GM19324 (cell line): ENCODE data around the gene FGFR3.

ENCODE experiments used
- ATAC-seq: cut with Tn5 transposase; IDR thresholded peaks from one replicate; pipeline ENCODE4 v1.9.1; 2021; ENCODE audit warnings: mild to moderate bottlenecking, moderate library complexity; ENCODE audit not compliant: unreplicated experiment, low FRiP score

The FGFR3 gene

GRCh38 chr4:1792832-1793495 is at the start of gene FGFR3:
Gene FGFR3 (plus strand): TSS chr4:1793293. CDS start chr4:1793935, 642 bp downstream.
- no peak for ATAC-seq

DNA sequence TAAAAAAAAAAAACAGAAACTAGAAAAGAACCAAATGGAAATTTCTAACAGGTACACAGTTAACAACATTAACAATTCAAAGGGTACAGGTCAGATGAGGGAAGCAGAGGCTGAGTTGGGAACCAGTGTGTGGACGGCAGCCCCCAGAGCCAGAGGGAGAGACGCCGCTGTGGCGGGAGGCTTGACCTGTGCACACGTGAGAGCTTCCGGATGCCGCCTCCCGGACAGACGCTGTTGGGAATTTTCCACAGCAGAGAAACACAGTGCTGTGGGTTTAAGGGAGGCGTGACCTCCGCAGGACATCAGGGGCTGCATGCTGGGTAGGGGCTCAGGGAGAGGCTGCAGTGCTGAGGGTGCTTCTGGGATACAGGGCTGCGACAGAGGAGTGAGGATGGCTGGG is 49.5 kb upstream of the FGFR3 start:
- no peak for ATAC-seq

DNA sequence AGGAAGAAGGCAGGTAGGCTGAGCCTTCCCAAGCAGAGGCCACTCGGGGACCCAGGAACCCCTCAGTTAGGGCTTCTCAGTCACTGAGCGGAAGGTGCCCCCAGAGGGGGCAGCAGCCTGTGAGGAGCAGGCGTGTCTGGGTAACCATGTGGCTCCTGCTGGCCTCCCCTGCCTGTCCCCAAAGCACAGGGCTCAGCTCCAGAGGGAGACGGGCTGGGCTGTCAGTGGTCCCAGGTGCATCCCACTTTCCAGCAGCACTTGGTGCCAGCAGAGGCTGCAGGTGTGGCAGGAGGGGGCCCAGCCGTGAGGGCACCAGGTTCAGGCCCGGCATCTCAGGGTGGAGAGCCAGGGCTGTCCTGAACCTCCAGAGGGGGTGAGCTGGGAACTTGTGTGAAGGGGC is 49.1 kb upstream of the FGFR3 start:
- ATAC-seq = no peak

DNA sequence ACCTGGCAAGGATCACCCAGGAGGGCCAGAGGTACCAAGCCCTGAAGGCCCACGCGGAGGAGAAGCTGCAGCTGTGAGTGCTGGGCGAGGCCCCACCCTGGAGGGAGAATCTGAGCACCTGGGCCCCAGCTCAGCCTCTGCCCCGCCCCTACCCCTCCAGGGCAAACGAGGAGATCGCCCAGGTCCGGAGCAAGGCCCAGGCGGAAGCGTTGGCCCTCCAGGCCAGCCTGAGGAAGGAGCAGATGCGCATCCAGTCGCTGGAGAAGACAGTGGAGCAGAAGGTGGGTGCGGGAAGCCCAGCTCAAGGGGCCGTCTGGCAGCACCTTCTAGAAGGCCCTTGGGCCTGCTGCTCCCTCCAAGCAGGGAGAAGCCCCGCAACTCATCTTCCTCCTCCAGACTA is 48.5 kb upstream of the FGFR3 start:
- ATAC-seq = no peak

- ATAC-seq = no peak
Measured at GRCh38 chr4:1745165-1745564, 47.9 kb upstream of the FGFR3 start.

DNA sequence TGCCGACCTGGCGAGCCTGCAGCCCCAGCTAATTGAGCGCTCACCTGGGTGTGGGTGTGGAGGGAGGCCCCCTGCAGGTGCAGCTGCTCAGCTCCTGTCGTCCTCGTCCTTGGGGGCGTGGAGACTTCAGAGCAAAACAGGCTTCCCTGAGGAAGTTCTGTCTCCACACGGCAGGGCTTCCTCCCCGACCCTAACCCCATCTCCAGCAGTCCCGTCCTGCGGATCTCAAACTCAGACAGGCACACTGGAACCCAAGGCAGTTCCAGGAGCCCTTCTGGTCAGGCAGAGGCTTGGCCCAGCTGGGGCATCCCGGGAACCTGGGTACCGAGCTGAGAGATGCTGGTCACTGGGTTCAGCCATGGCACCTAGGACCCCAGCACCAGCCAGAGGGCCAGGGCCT is 47.4 kb upstream of the FGFR3 start:
- ATAC-seq = no peak

DNA sequence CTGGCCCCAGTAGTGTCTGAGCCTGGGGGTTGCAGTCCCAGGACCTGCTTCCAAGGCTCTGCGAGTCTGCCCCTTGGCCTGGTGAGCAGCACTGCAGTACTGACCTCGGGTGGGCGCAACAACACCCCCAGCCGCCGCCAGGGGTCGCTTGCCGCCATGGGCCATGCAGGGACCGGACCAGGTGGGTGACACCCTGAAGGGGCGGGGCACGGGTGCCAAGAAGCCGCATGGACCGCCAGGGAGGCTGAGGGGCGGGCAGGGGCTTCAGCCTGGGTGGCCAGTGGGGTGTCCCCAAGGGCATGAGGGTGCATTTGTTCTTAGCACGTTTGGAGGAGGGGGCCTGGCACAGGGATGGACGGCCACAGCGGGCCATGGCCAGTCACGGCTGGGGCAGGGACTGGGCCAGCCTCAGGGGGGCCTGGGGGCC is 46.8 kb upstream of the FGFR3 start:
- ATAC-seq = no peak

DNA sequence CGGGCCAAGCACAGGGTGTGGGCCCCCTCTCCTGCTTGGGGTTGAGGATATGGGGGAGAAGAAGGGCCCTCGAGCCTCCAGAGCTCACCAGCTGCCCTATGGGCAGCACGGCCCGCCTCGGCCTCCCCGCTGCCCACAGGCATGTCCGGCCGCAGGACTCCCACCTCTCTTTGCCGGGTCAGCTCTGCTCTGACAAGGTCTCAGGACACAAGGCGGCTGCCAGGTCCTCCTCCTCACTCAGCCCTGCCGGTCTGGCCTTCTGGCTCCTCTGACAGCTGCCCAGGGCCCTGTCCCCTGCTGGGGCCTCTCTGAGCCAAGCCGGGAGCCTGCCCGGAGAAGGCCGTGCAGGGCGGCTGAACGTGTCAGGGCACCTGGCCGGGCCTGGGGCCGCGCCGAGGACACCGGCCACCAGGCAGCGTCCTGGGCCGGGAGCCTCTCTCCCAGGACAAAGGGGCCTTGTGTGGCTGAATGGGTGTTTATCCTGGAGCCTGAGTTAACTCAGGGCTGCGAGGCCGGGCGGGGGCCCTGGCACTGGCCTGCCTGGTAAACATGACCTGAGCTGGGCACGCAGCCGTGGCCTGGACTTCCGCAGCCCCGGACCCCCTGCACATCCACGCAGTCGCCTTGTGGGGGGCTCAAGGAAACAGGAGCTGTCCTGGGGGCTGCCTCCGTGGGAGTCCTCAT is 46.0 kb upstream of the FGFR3 start:
- ATAC-seq = no peak

- ATAC-seq = no peak
Measured at GRCh38 chr4:1747603-1747967, 45.5 kb upstream of the FGFR3 start.

DNA sequence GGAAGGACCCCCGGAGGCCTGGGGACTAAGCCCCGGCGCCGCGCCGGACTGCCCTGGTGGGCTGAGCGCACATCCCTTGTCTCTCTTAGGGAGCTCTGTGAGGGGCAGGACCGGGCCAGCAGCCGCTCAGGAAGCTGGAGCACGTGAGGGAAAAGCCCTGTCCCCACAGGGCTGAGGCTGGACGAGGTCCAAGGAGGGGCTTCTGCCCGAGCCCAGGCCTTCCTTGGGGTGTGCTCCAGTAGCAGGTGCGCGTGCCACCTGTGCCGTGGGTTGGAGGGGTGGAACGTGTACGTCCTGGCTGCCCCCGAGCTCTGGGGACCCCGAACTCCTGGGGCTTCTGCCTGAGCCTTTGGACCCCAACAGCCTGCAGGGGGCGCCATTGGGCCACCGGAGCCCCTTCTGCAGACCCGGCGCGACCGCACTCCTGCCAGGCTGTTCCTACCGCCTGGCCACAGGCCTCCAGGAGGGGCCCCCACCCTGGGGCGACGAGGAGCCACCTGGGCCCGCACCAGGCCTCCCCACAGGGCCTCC is 44.6 kb upstream of the FGFR3 start:
- no peak for ATAC-seq

GRCh38 chr4:1749370-1749769 is 43.7 kb upstream of the FGFR3 start:
- no peak for ATAC-seq

DNA sequence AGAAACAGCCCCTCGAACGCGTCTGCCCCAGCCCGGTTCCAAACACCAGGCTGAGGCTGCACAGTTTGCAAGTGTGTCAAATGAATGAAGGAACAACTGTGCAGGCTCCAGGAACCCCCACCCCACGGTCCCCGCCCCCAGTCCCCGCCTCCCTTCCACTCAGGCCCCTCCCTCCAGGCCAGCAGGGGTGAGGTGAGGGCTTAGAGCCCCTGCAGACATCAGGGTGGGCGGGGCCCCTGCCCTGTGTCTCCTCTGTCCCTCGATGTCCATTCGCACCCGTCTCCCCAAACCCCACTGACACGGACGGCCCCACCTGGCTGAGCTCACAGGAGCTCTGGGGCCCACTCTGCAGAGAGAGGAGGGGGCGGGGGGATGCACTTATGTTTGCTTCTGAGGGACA is 43.3 kb upstream of the FGFR3 start:
- no peak for ATAC-seq

GRCh38 chr4:1750381-1751154 is 42.5 kb upstream of the FGFR3 start:
- no peak for ATAC-seq

DNA sequence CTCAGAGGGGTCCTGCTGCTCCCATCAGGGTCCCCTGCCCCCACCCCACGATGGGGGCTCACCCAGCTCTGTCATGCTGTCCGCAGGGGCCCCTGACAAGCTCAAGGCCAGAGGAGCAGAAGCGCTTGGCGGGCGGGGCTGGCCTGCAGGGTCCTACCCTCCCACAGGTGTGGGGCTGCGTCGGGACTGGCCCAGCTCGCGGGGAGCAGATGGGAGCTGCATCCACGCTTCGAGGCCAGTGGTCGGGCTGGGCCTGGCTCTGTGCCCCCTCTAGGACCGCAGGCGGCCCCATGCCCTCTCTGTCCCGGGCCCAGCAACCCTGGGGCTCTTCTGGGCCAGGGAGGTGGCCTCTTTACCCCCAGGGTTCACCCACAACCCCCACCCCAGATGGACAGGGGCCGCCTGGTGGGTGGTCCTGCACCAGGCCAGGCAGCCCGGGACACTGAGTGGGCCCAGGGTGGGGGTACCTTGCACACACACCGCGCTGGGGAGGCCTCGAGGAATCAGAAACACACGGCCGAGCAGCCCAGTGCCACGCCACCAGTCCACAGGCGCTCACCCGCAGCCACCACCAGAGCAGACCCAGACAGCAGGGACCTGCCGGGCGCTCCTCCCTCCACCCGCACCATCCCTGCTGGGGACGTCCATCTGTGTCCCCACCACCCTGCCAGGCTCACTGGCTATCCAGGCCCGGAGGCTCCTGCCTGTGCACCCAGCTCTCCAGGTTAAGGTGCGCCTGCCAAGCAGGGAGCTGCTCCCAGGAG is 41.8 kb upstream of the FGFR3 start:
- no peak for ATAC-seq

DNA sequence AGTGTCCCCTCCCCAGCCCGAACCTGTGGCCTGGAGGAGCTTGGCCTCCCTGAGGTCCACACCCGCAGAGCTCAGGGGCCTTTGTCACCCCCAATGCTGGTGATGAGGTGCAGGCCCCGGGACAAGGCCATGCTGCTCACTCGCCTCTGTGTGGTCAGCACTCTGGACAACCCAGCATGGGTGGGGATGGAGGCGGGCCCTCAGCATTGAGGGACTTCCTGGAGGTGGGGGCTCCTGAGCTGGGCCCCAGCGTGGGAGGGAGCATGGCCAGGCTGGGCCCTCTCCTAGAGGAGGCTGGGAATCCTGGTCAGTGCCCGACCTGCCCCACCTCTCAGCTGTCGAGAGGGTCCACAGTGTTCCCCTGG is 41.2 kb upstream of the FGFR3 start:
- no peak for ATAC-seq

GRCh38 chr4:1752284-1753041 is 40.6 kb upstream of the FGFR3 start:
- no peak for ATAC-seq

GRCh38 chr4:1753294-1753696 is 39.8 kb upstream of the FGFR3 start:
- no peak for ATAC-seq

DNA sequence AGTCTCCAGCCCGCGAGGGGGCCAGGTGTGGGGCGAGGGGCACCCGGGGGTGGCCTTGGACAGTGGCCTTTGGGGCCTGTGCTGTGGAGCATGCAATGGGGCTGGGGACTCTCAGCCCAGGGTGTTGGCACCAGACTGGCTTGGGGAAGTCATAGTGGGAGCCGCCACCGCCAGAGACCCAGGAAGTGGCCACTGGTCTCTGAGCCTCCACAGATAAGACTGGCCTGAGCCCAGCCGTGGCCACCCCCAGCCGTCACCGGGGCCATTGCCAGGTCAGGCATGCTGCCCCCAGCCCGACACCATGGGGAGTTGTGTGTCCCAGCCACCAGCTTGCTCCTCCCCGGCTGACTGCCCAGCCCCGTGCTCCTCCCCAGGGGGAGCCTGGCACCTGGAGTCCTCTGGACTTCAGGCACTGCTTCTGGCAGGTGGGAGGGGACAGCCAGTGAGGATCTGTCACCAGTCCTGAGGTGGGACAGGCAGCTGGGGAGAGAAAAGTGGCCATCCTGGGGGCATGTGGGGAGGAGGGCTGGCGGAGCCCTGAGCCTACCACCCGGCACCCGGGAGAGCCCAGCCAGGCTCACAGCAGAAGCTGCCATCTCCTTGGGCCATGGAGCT is 39.3 kb upstream of the FGFR3 start:
- no peak for ATAC-seq

DNA sequence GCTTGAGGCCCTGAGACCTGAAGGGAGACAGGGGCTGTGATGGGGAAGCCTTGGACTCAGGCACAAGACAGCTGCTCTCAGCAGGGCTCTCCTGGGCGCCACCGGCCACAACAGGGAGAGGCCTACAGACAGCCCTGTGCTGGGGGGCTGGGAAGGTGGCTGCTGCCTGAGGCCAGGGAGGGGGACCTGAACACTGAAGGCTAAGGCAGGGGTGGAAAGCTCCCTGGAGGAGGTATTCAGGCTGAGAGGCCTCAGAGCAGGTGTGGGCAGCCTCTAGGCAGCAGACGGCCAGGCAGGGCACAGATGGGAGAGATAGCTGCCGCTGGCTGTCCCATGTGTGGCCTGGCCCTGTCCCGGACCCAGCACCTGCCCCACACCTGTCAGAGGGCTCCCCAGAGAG is 38.8 kb upstream of the FGFR3 start:
- no peak for ATAC-seq

DNA sequence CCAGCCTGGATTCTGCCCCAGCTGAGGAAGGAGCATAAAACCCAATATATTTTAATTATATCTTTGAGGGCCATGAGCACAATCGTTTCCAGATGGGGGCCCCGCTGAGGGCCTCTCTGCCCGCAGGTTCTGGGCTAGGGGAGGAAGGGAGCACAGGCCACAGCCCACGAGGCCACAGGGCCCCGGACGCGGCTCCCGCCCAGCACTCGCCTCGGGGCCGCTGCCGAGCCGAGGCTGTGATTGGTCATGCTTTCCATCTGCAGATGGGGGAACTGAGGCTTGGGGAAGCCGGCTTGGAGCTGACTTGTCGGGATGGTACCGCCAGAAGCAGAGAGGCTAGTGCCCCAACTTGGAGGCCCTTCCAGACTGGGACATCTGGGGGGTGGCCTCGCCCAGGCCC is 37.8 kb upstream of the FGFR3 start:
- ATAC-seq = no peak
